Mucosa of descending colon (tissue), 3 donors: Measurements from ENCODE around the gene STK32C. TPM values are rescaled to one million over a fixed set of nuclear protein-coding genes. Genes with fewer than 3 reads are reported as not detected.
A peak's percentile ranks its signal among the peaks of the same experiment; 100 is the strongest.
"Not testable (repeated sequence)": the region's sequence is repeated elsewhere in the genome, so short reads cannot be mapped to it uniquely, and the experiment has no call there.

Experiments
- ATAC-seq: fragments of 200-7000 bp; cut with Tn5 transposase; one replicate; pipeline ENCODE4 v1.9.1; 2020; ENCODE audit warnings: mild to moderate bottlenecking, moderate library complexity
- DNase-seq, 3 donors: peaks; one replicate each; pipeline ENCODE4 v3.0.0-alpha.2; 2020
- H3K36me3 ChIP-seq: fragments of 200-600 bp; one replicate; pipeline ENCODE4 v1.8.0; 2021; ENCODE audit warnings: low read depth, mild to moderate bottlenecking
- H3K4me1 ChIP-seq: fragments of 200-600 bp; one replicate; pipeline ENCODE4 v1.8.0; 2021; ENCODE audit warnings: low read depth, mild to moderate bottlenecking
- H3K4me3 ChIP-seq: fragments of 200-600 bp; one replicate; pipeline ENCODE4 v1.8.0; 2021; ENCODE audit warnings: mild to moderate bottlenecking
- H3K9me3 ChIP-seq: fragments of 200-600 bp; one replicate; pipeline ENCODE4 v1.8.0; 2021; ENCODE audit warnings: mild to moderate bottlenecking
- intact Hi-C, 2 donors: fragments of 100-400 bp; cut with DNase I in 1 of 2; cut with micrococcal nuclease in 1 of 2; formaldehyde crosslinking; loops; one replicate each; pipeline versions ENCODE4 v1.11.0 to v1.11.1; 2022; cut with DNase I, micrococcal nuclease
- total RNA-seq, 3 donors: library from RNA; stranded (reverse); fragmentation: NEBNext Ultra II Directional in 2 of 3; extraction: Animal tissue kit (Norgen Biotek cat#: 25700) in 2 of 3; gene quantifications; one replicate each; pipeline versions ENCODE4 v1.2.1 to v1.2.4, GENCODE V29; 2021 to 2023
- TF ChIP-seq, protein P1 (sequence below): fragments of 200-600 bp; IDR thresholded peaks from one replicate; pipeline ENCODE4 v1.8.0; 2022; ENCODE audit warnings: antibody characterized with exemption, mild to moderate bottlenecking
- donor health status: DM: no; HTN: no; CAD: no; lungs with moderate emphysema.
- donor health status: DM: no; HTN: no; CAD: no.
- donor health status: DM: no; HTN: yes; CAD: no.

STK32C gene
- total RNA-seq, 3 donors from 2014 or later: 4.5 to 11.5 (median 11.1) TPM

DNA sequence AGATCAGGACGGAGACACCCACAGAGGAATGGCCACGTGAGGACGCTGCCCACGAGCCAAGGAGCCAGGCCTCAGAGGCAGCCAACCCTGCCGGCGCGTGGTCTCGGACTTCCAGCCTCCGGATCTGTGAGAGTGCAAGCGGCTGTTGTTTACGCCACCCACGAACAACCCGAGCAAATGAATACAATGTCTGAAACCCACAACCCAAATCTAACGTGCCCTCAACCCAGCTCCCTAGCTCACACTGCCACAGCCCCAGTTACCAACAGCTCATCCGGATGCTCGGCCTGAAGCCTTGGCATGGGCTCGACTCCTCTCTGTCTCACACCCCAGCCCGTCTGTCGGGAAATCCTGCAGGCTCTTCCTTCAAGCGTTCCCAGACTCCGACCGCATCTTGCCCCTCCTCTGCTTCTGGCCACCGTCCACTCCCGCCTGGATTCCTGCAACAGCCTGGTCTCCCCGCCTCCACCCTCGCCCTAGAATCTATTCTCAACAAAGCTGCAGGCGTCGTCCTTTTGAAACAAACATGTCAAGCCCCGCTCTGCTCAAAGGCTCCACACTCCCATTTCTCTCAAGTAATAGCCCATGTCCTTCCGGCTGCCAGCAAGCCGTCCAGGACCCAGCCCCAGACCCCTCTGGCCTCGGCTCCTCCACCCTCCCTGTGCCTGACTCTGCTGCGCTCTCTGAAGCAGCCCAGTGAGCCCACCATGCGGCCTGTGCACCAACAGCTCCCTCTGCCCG is 35.3 kb downstream of the STK32C start:
- H3K36me3 ChIP-seq: no peaks in the 10 kb centered on the region
- intact Hi-C loops: no loop called here
- H3K9me3 ChIP-seq: no peaks in the 10 kb centered on the region
- DNase-seq: peak in 2 of 3 donors; percentile 24 to 56
- peak; percentile 22 for ATAC-seq
- TF ChIP-seq, protein P1, sequence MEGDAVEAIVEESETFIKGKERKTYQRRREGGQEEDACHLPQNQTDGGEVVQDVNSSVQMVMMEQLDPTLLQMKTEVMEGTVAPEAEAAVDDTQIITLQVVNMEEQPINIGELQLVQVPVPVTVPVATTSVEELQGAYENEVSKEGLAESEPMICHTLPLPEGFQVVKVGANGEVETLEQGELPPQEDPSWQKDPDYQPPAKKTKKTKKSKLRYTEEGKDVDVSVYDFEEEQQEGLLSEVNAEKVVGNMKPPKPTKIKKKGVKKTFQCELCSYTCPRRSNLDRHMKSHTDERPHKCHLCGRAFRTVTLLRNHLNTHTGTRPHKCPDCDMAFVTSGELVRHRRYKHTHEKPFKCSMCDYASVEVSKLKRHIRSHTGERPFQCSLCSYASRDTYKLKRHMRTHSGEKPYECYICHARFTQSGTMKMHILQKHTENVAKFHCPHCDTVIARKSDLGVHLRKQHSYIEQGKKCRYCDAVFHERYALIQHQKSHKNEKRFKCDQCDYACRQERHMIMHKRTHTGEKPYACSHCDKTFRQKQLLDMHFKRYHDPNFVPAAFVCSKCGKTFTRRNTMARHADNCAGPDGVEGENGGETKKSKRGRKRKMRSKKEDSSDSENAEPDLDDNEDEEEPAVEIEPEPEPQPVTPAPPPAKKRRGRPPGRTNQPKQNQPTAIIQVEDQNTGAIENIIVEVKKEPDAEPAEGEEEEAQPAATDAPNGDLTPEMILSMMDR: no peak
- H3K4me3 ChIP-seq: no peak overlapping the region
- no peaks in the 10 kb centered on the region for H3K4me1 ChIP-seq

DNA sequence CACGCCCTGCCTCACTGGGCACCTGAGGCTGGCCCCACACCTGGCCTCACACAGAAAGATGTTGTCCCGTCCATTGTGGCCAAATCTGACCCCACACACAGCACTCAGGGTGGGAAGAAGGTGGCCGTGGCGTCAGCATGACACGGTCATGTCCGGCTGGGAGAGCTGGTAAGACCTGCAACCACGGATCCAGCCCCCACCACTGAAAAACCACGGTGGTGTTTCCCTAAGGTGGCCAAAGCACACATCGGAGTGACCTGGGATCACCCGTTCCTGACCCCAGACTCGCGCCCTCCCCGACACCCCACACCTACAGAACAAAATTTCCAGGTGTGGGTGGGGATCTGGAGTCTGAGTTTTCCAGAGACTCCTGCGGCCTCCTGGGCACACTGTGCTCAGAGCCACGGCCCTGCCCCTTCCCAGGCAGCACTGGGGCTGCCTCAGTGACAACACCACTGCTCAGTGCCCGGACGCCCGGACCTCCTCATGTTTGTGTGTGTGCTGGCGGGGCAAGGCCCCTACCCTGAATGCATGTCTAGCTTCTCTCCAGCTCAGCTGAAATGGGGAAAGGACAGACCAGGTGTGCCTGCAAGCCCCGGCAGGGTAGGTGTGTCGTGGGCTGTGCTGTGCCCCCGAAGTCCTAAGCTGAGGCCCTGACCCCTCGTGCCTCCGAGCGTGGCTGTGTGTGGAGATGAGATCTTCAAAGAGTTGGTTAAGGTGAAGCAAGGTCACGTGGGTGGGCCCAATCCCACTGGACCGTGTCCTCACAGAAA is 36.1 kb downstream of the STK32C start:
- ATAC-seq: no peak
- H3K36me3 ChIP-seq: no peaks in the 10 kb centered on the region
- no peaks in the 10 kb centered on the region for H3K9me3 ChIP-seq
- no peaks in the 10 kb centered on the region for H3K4me1 ChIP-seq
- TF ChIP-seq, protein P1: no peak
- intact Hi-C loops: no loop called here
- no peak overlapping the region for H3K4me3 ChIP-seq
- peak in 1 of 3 donors; percentile 38 for DNase-seq

DNA sequence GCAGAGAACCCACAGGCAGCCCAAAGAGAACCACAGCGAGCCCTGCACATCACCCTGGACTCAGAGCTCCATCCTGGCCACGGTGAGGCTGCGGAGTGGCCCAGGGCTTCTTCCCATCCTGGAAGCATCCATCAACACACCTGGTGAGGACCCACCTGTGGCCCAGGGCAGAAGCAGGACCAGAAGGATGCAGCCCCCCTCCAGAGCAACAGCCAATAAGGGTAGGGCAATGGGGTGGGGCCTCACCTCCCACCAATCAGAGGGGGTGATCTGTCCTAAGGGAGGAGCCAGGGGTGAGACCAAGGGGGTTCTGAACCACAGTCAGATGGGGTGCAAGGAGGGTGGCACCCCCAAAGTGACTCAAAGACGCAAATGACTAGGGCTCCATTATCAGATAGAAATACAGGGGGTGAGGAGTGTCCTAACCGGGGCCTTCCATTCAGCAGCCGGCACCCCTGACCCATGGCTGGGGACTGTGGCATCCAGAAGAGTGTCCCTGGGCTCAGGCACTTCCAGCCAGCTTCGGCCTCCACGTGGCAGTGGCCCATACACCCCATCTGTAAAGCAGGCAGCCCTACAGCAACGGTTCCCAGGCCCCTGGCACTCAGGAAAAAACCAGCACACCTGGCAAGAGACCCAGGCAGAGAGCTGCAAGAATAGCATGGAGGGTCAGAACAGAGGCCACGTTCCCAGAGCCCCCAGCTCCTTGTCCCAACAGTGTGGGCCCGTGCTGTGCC is 36.9 kb downstream of the STK32C start:
- ATAC-seq (no peak), DNase-seq (peak in 1 of 3 donors; percentile 17)
- intact Hi-C loops: no loop called here
- TF ChIP-seq, protein P1: no peak
- Histone ChIP-seq H3K4me1 (no peaks in the 10 kb centered on the region), H3K9me3 (no peaks in the 10 kb centered on the region), H3K36me3 (no peaks in the 10 kb centered on the region), H3K4me3 (no peak overlapping the region)

DNA sequence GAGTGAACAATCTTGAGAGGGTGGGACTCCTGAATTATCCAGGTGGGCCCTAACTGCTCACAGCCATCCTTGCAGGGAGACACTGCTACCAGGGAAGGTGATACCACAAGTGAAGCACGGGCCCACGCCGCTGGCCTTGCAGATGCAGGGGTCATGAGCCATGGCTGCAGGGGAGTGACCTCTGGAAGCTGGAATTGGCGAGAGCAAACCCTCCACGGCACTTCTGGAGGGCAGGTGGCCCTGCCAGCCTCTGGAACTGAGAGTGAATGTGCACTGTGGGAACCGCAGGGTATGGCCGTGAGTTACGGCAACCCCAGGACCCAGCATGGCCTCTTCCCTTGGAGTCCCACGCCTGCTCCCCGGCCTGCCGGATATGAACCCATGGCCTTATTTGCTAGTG is 37.5 kb downstream of the STK32C start:
- ATAC-seq (no peak), DNase-seq (peak in 1 of 3 donors; percentile 32)
- H3K4me3 ChIP-seq: no peak overlapping the region
- TF ChIP-seq, protein P1: no peak
- intact Hi-C loops: no loop called here
- no peaks in the 10 kb centered on the region for H3K4me1 ChIP-seq
- H3K36me3 ChIP-seq: no peaks in the 10 kb centered on the region
- no peaks in the 10 kb centered on the region for H3K9me3 ChIP-seq

DNA sequence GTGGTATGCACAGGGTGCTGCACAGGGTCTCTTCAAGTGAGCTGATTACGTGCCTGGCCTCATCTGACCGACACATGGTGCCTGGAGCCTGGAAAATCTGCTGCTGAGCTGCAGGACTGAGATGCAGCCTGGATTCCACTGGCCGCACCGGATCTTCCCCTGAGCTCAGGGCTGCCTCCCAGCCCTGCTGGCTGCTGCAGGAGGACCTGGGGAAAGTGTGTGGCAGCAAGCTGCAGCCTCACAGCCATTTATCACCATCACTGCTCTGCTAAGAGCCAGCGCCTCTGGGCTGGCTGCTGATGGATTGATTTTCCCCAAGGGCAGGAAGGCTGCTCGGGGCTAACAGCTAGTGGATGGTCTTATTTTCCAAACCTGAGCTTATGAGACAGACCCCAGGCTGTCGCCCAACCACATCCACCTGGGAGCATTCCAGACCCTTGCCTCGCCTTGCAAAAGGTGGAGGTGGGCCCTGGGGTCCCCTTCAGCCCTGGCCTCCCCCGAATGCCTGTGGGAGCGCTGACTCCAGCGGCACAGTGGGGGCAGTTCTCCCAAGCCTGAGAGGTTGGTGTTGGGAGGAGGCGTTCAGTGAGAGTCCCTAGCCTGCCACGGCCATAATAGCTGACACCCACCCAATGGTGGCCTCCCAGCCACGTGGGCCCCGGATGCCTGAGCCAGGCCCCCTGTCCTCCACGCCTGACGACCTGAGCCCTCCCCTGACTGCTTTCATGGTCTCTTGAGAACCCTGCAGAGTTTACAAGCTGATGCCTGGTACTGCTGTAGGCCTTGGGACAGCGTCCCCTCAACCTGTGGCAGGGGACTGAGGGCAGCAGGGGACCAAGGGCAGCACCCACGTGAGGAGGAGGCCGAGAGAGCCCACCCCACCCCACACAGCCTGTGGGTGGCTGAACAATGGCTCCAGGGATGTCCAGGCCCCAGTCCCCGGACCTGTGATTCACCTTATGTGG is 38.2 kb downstream of the STK32C start:
- TF ChIP-seq, protein P1: no peak
- Histone ChIP-seq H3K9me3 (no peaks in the 10 kb centered on the region), H3K4me3 (no peak overlapping the region), H3K36me3 (no peaks in the 10 kb centered on the region), H3K4me1 (no peaks in the 10 kb centered on the region)
- ATAC-seq: no peak
- peak in 1 of 3 donors; percentile 41 for DNase-seq
- intact Hi-C loops: no loop called here

DNA sequence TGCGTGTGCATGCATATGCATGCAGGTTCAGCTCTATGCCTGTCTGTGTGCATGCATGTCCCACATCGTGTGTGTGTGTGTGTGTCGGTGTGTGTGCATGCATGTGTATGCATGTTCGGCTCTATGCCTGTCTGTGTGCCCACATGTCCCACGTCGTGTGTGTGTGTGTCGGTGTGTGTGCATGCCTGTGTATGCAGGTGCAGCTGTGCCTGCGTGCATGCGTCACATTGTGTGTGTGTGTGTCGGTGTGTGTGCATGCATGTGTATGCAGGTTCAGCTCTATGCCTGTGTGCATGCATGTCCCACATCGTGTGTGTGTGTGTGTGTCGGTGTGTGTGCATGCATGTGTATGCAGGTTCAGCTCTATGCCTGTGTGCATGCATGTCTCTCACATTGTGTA is 39.8 kb downstream of the STK32C start:
- H3K36me3 ChIP-seq, ATAC-seq, H3K4me3 ChIP-seq, H3K4me1 ChIP-seq, intact Hi-C loops, H3K9me3 ChIP-seq: not testable (repeated sequence)
- DNase-seq: peak in 1 of 3 donors; percentile 5
